GM18520 (cell line): ENCODE data around the gene RSRP1.

Experiments
- ATAC-seq: cut with Tn5 transposase; IDR thresholded peaks from one replicate; pipeline ENCODE4 v1.9.1; 2021; ENCODE audit not compliant: unreplicated experiment

The RSRP1 gene

GRCh38 chr1:25194054-25194453 is 53.2 kb downstream of the RSRP1 start:
- ATAC-seq: no peak

- no peak for ATAC-seq
Observed at GRCh38 chr1:25193229-25193628, 54.0 kb downstream of the RSRP1 start.
